GM06990 (cell line): ENCODE data around the gene WEE1.
A peak's percentile ranks its signal among the peaks of the same experiment; 100 is the strongest.

Experiments
- DNase-seq: peaks from one replicate; pipeline ENCODE4 v3.0.0-alpha.2; 2011; ENCODE audit not compliant: insufficient read length; ENCODE audit errors: extremely low read depth
- H3K27me3 ChIP-seq: replicated peaks from 2 replicates; pipeline ENCODE4 v1.6.0; 2011; ENCODE audit warnings: low read length; ENCODE audit not compliant: control insufficient read depth, insufficient read depth
- H3K36me3 ChIP-seq: 2 replicates; pipeline ENCODE4 v1.5.1; 2011; ENCODE audit warnings: low read length; ENCODE audit not compliant: control insufficient read depth, insufficient read depth
- H3K4me3 ChIP-seq: replicated peaks from 2 replicates; pipeline ENCODE4 v1.5.1; 2011; ENCODE audit warnings: low read depth, mild to moderate bottlenecking, control low read depth, low read length
- CTCF ChIP-seq: IDR thresholded peaks from 2 replicates; pipeline ENCODE4 v1.5.1; 2011; ENCODE audit warnings: low read length, control low read depth, mild to moderate bottlenecking, inconsistent platforms; ENCODE audit not compliant: insufficient read depth, poor library complexity, severe bottlenecking

The WEE1 gene

DNA sequence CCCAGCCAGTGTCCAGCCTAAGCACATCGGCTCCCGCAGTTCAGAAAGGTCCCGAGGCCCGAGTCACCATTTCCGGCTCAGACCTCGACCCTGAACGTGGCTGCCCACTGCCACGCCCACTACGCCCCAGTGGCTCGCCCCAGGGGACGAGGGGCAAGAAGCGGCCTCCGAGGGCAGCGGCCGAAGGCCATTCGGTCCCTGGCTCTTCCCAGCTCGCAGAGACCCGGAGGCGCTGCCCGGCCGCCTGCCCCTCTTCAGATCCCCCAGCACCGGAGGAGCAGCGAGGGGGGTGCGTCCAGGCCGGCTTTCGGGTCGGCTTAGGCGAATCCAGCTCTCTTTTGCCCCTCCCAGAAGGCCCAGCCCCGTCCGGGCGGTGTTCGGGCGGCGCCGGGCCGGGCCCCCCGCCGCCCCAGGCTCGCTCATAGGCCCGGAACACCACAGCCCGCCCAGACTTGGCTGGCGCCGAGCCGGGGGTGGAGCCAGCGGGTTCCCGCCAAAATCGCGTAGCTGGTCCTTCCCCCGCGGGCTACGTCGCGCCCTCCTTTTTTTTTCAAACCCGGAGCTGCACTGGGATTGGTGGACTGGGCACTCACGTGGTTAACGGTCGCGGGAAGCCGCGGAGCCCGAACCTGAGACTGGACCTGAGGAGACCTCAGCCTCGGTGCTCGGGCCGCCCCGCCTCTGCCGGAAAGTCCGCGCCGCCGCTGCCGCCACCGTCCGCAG, at the start of gene WEE1:
Gene WEE1 (plus strand): TSS at position 619 of the 723 bp plus-strand sequence. CDS start 264 bp downstream, outside the sequence.
- no peaks in the 10 kb centered on the region for H3K27me3 ChIP-seq
- H3K36me3 ChIP-seq = no peaks in the 10 kb centered on the region
- H3K4me3 ChIP-seq = peak within 1 kb of the TSS; percentile 87
- no peak for TF ChIP-seq CTCF
- peak; percentile 100 for DNase-seq

- Histone ChIP-seq H3K4me3 (no peak overlapping the region), H3K36me3 (peaks cover 2% of the 10 kb centered on the region), H3K27me3 (no peaks in the 10 kb centered on the region)
- no peak for DNase-seq
- no peak for TF ChIP-seq CTCF
Observed at GRCh38 chr11:9524001-9524400, 49.5 kb upstream of the WEE1 start.

DNA sequence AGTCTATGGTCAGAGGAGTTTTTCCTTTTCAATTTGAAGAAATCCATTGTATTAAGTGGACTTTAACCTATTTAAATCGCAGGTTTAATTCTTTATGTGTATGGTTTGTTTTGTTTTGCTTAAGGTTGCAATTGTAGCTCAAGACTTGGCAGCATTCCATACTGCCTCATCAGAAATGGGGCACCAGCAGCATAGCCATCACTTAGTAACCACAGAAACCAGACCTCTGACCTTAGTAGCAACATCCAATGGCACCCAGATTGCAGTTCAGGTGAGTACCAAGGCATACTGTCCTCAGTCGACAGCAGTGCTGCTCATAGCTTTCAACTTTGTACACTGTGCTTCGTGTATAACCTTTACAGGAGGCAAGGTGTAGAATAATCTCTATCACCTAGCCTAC, 48.4 kb upstream of the WEE1 start:
- no peaks in the 10 kb centered on the region for H3K27me3 ChIP-seq
- peaks cover 2% of the 10 kb centered on the region for H3K36me3 ChIP-seq
- no peak for DNase-seq
- no peak for TF ChIP-seq CTCF
- no peak overlapping the region for H3K4me3 ChIP-seq

DNA sequence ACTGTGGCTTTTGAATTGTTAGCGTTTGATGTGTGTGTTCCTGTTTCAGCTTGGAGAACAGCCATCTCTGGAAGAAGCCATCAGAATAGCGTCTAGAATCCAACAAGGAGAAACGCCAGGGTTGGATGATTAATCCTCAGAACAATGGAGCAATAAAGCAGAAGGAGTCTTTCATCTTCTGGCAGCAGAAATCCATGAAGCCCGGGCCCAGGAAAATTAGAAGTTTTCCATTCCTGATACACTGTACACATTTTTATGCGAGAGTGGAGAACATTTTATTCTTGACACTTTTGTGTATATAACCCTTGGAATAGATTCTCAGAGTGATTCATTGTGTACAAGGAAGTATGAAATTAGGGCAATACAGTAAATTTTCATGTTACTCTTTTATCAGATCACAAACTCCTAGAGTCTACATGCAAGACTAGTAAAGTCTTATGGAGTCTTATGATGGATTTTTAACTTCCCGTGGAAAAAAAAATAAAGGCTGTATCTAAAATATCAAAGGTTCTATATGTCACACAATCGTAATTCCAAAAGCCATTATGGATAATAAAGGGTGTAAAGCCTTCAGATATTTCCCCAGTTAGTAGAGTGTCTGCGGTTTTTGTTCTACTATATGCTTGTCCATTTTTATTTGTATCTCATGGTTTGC, 45.9 kb upstream of the WEE1 start:
- no peak for DNase-seq
- Histone ChIP-seq H3K4me3 (no peak overlapping the region), H3K27me3 (no peaks in the 10 kb centered on the region), H3K36me3 (peaks cover 2% of the 10 kb centered on the region)
- no peak for TF ChIP-seq CTCF

DNA sequence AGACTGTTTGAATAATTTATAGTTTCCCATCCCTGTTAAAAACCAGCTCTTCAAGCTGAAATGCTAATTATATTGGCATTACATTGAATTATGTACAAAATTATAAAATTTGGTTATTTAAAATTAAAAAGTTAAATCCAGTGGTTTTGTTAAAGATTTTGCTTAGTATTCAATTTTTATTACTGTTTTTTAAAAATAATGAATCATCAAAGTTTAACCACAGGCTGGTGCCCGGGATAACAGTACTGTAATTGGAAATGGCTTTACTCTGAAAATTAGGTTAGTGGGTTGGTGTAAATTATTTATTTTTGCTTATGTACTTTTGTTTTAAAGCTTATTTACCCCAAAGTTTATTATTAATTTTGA, 45.4 kb upstream of the WEE1 start:
- DNase-seq = no peak
- Histone ChIP-seq H3K4me3 (no peak overlapping the region), H3K36me3 (peaks cover 2% of the 10 kb centered on the region), H3K27me3 (no peaks in the 10 kb centered on the region)
- no peak for TF ChIP-seq CTCF
